AG04449 (cell line): Measurements from ENCODE around the gene IFNGR1.

Experiments used
- CTCF ChIA-PET: fragments of 350-600 bp; formaldehyde crosslinking; extraction: SDS; loops from one replicate; lab custom pipeline; 2021; ENCODE audit warnings: antibody characterized with exemption; lab: Yijun Ruan, JAX
- POLR2A ChIA-PET: fragments of 400-600, 350-600 bp; formaldehyde crosslinking; extraction: SDS; loops from one replicate; lab custom pipeline; 2020; ENCODE audit warnings: antibody characterized with exemption, inconsistent platforms; lab: Yijun Ruan, JAX
- DNase-seq: peaks from one replicate; pipeline ENCODE4 v3.0.0-alpha.2; 2010; ENCODE audit warnings: low read depth, low spot score
- H3K4me3 ChIP-seq: 2 replicates; pipeline ENCODE4 v1.5.1; 2011; ENCODE audit warnings: low read depth, mild to moderate bottlenecking, control low read depth, low read length
- CTCF ChIP-seq: IDR thresholded peaks from one replicate; pipeline ENCODE4 v1.5.1; 2011; ENCODE audit warnings: mild to moderate bottlenecking, moderate library complexity, low read length, control low read depth, inconsistent platforms; ENCODE audit not compliant: insufficient read depth; ENCODE audit errors: missing control alignments

IFNGR1 gene

GRCh38 chr6:137157601-137158000, 61.6 kb downstream of the IFNGR1 start:
- no peak overlapping the region for H3K4me3 ChIP-seq
- CTCF ChIA-PET = no interaction called here
- POLR2A ChIA-PET = no interaction called here
- no peak for TF ChIP-seq CTCF
- DNase-seq = no peak

GRCh38 chr6:137156650-137157049, 62.5 kb downstream of the IFNGR1 start:
- CTCF ChIA-PET = interaction anchor here (1.2 kb wide), 1 partner anchor 157 kb away, joined by 3 read pairs; no protein-coding TSS in a partner anchor
- POLR2A ChIA-PET = no interaction called here
- no peak overlapping the region for H3K4me3 ChIP-seq
- DNase-seq = no peak
- TF ChIP-seq CTCF = no peak

- TF ChIP-seq CTCF = no peak
- POLR2A ChIA-PET = no interaction called here
- H3K4me3 ChIP-seq = no peak overlapping the region
- no peak for DNase-seq
- CTCF ChIA-PET = interaction anchor here (1.2 kb wide), 1 partner anchor 158 kb away, joined by 3 read pairs; no protein-coding TSS in a partner anchor
Observed at GRCh38 chr6:137155830-137156229, 63.4 kb downstream of the IFNGR1 start.

GRCh38 chr6:137150072-137150471, 69.1 kb downstream of the IFNGR1 start:
- DNase-seq = no peak
- CTCF ChIA-PET = no interaction called here
- no peak overlapping the region for H3K4me3 ChIP-seq
- no peak for TF ChIP-seq CTCF
- POLR2A ChIA-PET = no interaction called here

- TF ChIP-seq CTCF = no peak
- ChIA-PET POLR2A (no interaction called here), CTCF (no interaction called here)
- no peak for DNase-seq
- no peak overlapping the region for H3K4me3 ChIP-seq
Observed at GRCh38 chr6:137149035-137149393, 70.2 kb downstream of the IFNGR1 start.

- TF ChIP-seq CTCF = no peak
- no peak for DNase-seq
- CTCF ChIA-PET = no interaction called here
- POLR2A ChIA-PET = no interaction called here
- no peak overlapping the region for H3K4me3 ChIP-seq
Observed at GRCh38 chr6:137148306-137149034, 70.7 kb downstream of the IFNGR1 start.
